ENCODE measurements around the gene PTP4A2. TPM values are rescaled to one million over a fixed set of nuclear protein-coding genes. Genes with fewer than 3 reads are reported as not detected.
"Not testable (repeated sequence)": the region's sequence is repeated elsewhere in the genome, so short reads cannot be mapped to it uniquely, and the experiment has no call there.

The PTP4A2 gene
- total RNA-seq, 1 donor from 2014 or later, result 334 TPM

DNA sequence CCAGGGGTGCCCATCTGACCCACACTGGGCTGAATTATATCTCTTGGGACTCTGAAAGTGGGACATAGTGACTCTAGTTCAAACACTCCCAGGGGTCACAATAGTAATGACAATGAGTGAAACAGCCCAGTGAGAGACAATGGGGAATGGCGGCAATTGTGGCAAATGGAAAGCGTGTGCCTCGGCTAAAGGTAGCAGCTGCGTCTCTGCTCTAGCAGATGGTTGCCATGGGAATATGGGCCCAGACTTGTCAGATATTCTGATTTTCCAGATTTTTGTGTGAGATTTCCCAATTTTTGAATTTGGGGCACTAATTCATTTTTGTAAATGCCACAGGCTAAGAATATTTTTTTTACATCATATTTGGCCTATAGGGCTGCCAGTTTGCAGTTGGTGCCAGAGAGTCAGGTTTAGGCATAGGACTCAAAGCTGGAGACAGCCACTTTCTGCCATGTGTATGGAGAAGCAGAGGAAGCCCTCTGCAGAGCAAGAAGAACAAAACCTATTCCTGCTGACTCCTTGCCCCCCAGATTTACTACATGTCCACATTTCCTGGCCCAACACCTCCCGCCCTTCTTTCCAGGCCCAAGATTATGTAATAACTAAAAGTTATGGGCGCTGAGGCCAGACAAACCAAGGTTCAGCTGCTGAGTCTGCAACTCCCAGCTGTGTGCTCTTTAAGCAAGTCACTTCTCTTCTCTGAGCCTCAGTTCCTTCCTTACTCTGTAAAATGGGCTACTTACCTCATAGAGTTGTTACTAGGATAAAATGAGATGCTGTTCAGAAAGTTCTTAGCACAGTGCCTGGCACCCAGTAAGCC, 21.6 kb upstream of the PTP4A2 start:
- peak overlapping the region; percentile 9 for H3K4me3 Mint-ChIP-seq (ENCODE audit: low read depth)
- intact Hi-C loops (cut with micrococcal nuclease), result loop anchor here (5.0 kb wide), 1 partner anchor 297 kb away; no protein-coding TSS in a partner anchor
- no peaks in the 10 kb centered on the region for H3K9me3 Mint-ChIP-seq
- no peaks in the 10 kb centered on the region for H3K27me3 Mint-ChIP-seq (ENCODE audit: low read depth)
- H3K4me1 Mint-ChIP-seq (ENCODE audit: low read depth), result peaks cover 72% of the 10 kb centered on the region
- peak overlapping the region; percentile 46 for H3K27ac Mint-ChIP-seq
- no peaks in the 10 kb centered on the region for H3K36me3 Mint-ChIP-seq (ENCODE audit: low read depth)
- DNase-seq (ENCODE audit: low spot score), result no peak

GRCh38 chr1:31957701-31958674, 19.8 kb upstream of the PTP4A2 start:
- intact Hi-C loops (cut with micrococcal nuclease), result no loop called here
- Mint-ChIP-seq H3K27me3 (ENCODE audit: low read depth) (no peaks in the 10 kb centered on the region), H3K9me3 (no peaks in the 10 kb centered on the region), H3K36me3 (ENCODE audit: low read depth) (no peaks in the 10 kb centered on the region), H3K4me3 (ENCODE audit: low read depth) (peak overlapping the region; percentile 51), H3K27ac (peak overlapping the region; percentile 90), H3K4me1 (ENCODE audit: low read depth) (peaks cover 70% of the 10 kb centered on the region)
- DNase-seq (ENCODE audit: low spot score), result peak; percentile 64

GRCh38 chr1:31955917-31956736, 18.0 kb upstream of the PTP4A2 start:
- intact Hi-C loops (cut with micrococcal nuclease), result loop anchor here (1.0 kb wide), 4 partner anchors 13 to 65 kb away; no protein-coding TSS in a partner anchor
- H3K27me3 Mint-ChIP-seq (ENCODE audit: low read depth), result no peaks in the 10 kb centered on the region
- DNase-seq (ENCODE audit: low spot score), result peak; percentile 84
- H3K36me3 Mint-ChIP-seq (ENCODE audit: low read depth), result no peaks in the 10 kb centered on the region
- H3K27ac Mint-ChIP-seq, result peak overlapping the region; percentile 90
- peak overlapping the region; percentile 32 for H3K4me3 Mint-ChIP-seq (ENCODE audit: low read depth)
- H3K4me1 Mint-ChIP-seq (ENCODE audit: low read depth), result peaks cover 67% of the 10 kb centered on the region
- H3K9me3 Mint-ChIP-seq, result no peaks in the 10 kb centered on the region

DNA sequence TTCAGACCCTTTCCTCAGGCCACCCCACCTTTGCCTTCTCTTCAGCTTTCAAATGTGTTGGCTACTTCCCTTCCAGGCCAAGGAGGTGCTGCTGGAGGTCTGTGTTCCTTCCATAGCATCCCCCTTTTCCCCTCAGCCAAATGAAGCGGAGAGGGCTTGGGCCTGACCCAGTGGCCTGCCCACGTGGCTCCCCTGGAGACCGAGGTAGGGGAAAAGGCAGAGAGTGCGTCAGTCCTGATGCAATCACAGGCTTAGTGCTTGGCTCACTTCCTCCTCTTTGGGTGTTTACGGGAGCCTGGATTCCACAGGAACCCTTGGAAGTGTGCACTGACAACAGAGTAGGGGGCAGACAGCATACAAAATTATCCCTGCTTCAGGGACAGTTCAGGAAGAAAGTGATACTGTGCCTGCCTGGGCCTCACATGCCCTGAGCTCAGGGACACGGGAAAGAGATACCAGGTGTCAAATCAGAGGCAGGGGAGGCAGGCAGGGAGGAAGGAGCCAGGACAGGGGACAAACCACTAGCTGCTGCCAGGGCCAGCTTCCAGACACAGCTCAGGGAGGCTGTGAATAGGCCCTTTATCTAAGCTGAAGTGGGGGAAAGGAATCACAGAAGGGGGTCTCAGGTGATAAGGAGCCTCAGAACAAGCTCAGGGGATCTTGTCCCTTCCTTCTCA, 16.6 kb upstream of the PTP4A2 start:
- no peaks in the 10 kb centered on the region for H3K27me3 Mint-ChIP-seq (ENCODE audit: low read depth)
- no peak overlapping the region for H3K4me3 Mint-ChIP-seq (ENCODE audit: low read depth)
- intact Hi-C loops (cut with micrococcal nuclease), result no loop called here
- H3K4me1 Mint-ChIP-seq (ENCODE audit: low read depth), result peaks cover 53% of the 10 kb centered on the region
- no peak for DNase-seq (ENCODE audit: low spot score)
- peak overlapping the region; percentile 80 for H3K27ac Mint-ChIP-seq
- no peaks in the 10 kb centered on the region for H3K36me3 Mint-ChIP-seq (ENCODE audit: low read depth)
- no peaks in the 10 kb centered on the region for H3K9me3 Mint-ChIP-seq

GRCh38 chr1:31952825-31953220, 14.7 kb upstream of the PTP4A2 start:
- intact Hi-C loops (cut with micrococcal nuclease), result no loop called here
- H3K27ac Mint-ChIP-seq, result peak overlapping the region; percentile 25
- no peaks in the 10 kb centered on the region for H3K9me3 Mint-ChIP-seq
- H3K36me3 Mint-ChIP-seq (ENCODE audit: low read depth), result no peaks in the 10 kb centered on the region
- peaks cover 42% of the 10 kb centered on the region for H3K4me1 Mint-ChIP-seq (ENCODE audit: low read depth)
- no peak overlapping the region for H3K4me3 Mint-ChIP-seq (ENCODE audit: low read depth)
- no peak for DNase-seq (ENCODE audit: low spot score)
- no peaks in the 10 kb centered on the region for H3K27me3 Mint-ChIP-seq (ENCODE audit: low read depth)

DNA sequence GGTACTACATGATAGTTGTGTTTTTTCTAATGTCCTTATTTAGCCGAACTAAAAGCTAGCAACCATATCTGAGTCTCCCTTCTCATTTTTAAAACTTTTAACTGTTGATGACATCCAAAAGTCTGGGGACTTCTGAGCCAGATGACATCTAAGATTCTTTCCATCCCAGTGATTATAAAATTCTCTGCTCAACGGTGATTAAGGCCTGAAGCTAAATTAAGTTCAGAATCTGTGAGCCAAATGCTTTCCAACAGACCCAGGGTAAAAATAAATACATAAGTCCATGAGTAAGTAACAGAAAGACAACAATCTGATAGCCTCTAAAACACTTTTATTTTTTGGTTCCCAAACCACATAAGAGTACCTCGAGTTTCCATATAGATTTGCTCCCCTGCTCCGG, 13.1 kb upstream of the PTP4A2 start:
- H3K4me1 Mint-ChIP-seq (ENCODE audit: low read depth), result peaks cover 42% of the 10 kb centered on the region
- H3K27me3 Mint-ChIP-seq (ENCODE audit: low read depth), result no peaks in the 10 kb centered on the region
- H3K4me3 Mint-ChIP-seq (ENCODE audit: low read depth), result no peak overlapping the region
- intact Hi-C loops (cut with micrococcal nuclease), result no loop called here
- H3K27ac Mint-ChIP-seq, result no peak overlapping the region
- no peaks in the 10 kb centered on the region for H3K36me3 Mint-ChIP-seq (ENCODE audit: low read depth)
- H3K9me3 Mint-ChIP-seq, result no peaks in the 10 kb centered on the region
- DNase-seq (ENCODE audit: low spot score), result no peak

DNA sequence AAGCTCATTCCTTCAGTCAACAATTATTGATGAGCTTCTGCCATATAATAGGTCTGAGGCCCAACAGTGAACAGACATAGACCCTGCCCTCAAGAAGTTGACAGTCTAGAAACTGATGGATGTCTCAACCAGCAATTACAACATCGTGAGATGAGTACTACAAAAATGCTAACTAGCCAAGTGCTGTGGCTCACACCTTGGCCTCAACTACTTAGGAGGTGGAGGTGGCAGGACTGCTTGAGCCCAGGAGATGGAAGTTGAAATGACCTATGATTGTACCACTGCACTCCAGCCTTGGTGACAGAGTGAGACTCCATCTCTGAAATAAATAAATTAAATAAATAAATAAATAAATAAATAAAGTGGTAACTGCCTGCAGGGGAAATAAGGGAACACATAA, 11.7 kb upstream of the PTP4A2 start:
- Mint-ChIP-seq H3K4me3 (ENCODE audit: low read depth) (no peak overlapping the region), H3K9me3 (no peaks in the 10 kb centered on the region), H3K27ac (no peak overlapping the region), H3K27me3 (ENCODE audit: low read depth) (no peaks in the 10 kb centered on the region), H3K4me1 (ENCODE audit: low read depth) (peaks cover 36% of the 10 kb centered on the region), H3K36me3 (ENCODE audit: low read depth) (no peaks in the 10 kb centered on the region)
- intact Hi-C loops (cut with micrococcal nuclease), result no loop called here
- no peak for DNase-seq (ENCODE audit: low spot score)

GRCh38 chr1:31945677-31946076, 7.5 kb upstream of the PTP4A2 start:
- Mint-ChIP-seq H3K27ac (peak overlapping the region; percentile 94), H3K4me1 (ENCODE audit: low read depth) (peaks cover 29% of the 10 kb centered on the region), H3K4me3 (ENCODE audit: low read depth) (peak overlapping the region; percentile 39)
- H3K27me3 Mint-ChIP-seq (ENCODE audit: low read depth); intact Hi-C loops (cut with micrococcal nuclease); H3K9me3 Mint-ChIP-seq; DNase-seq (ENCODE audit: low spot score); H3K36me3 Mint-ChIP-seq (ENCODE audit: low read depth): not testable (repeated sequence)

DNA sequence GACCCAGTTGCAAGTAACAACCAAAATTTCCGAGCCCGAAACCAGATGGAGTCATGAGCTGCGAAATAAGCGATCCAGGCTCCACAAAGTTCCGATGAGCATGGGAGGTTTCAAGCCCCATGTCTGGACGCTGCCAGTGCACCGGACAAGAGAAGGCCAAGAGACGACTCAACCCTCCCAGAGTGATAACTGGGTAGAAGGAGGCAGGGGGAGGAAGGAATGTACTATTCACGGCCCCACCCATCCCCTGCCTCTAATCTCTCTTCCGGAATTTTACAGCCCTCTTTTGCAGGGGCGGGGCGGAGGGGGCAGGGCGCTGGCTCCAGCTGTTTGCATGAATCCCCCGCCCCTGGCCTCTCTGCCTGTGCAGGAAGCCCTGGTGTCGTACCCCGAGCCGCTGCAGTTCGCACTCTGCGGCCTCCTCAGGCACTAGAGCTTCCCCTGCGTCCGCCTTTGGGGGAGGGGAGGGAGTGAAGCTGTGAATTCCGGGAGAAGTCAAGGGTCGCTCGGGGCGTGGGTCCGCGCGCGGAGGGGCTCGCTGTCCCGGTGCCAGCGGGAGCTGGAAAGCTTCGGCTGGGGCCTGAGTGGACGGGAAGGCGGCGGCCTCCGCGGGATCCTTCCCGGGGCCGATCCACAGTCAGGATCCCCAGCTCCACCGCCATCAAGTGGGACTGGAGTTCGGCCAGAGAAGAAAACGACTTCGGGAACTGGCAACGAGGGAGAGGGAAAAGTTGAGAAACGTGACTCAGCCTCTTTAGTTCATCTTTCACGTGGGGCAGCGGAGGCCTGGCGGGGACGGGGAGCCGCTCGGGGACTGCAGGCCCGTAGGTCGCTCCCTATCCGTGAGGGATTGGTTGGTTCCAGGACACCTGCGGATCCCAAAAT, 6.3 kb upstream of the PTP4A2 start:
- DNase-seq (ENCODE audit: low spot score), result peak; percentile 87
- H3K27ac Mint-ChIP-seq, result peak overlapping the region; percentile 94
- H3K36me3 Mint-ChIP-seq (ENCODE audit: low read depth), result no peaks in the 10 kb centered on the region
- intact Hi-C loops (cut with micrococcal nuclease), result loop anchor here (5.0 kb wide), 1 partner anchor 68 kb away; the partner anchor contains the start of gene KHDRBS1
- peaks cover 39% of the 10 kb centered on the region for H3K4me1 Mint-ChIP-seq (ENCODE audit: low read depth)
- no peaks in the 10 kb centered on the region for H3K27me3 Mint-ChIP-seq (ENCODE audit: low read depth)
- no peaks in the 10 kb centered on the region for H3K9me3 Mint-ChIP-seq
- H3K4me3 Mint-ChIP-seq (ENCODE audit: low read depth), result peak overlapping the region; percentile 78

GRCh38 chr1:31943546-31944184, 5.5 kb upstream of the PTP4A2 start:
- Mint-ChIP-seq H3K27me3 (ENCODE audit: low read depth) (no peaks in the 10 kb centered on the region), H3K27ac (peak overlapping the region; percentile 94), H3K36me3 (ENCODE audit: low read depth) (no peaks in the 10 kb centered on the region), H3K4me1 (ENCODE audit: low read depth) (peaks cover 47% of the 10 kb centered on the region), H3K9me3 (no peaks in the 10 kb centered on the region), H3K4me3 (ENCODE audit: low read depth) (peak overlapping the region; percentile 78)
- intact Hi-C loops (cut with micrococcal nuclease), result loop anchor here (1.0 to 5.0 kb wide), 3 partner anchors 13 to 69 kb away; partner anchors contain the start of gene KHDRBS1
- peak; percentile 51 for DNase-seq (ENCODE audit: low spot score)

- H3K27me3 Mint-ChIP-seq (ENCODE audit: low read depth); DNase-seq (ENCODE audit: low spot score); H3K9me3 Mint-ChIP-seq; H3K36me3 Mint-ChIP-seq (ENCODE audit: low read depth): not testable (repeated sequence)
- Mint-ChIP-seq H3K27ac (peak overlapping the region; percentile 94), H3K4me1 (ENCODE audit: low read depth) (peaks cover 48% of the 10 kb centered on the region), H3K4me3 (ENCODE audit: low read depth) (peak overlapping the region; percentile 45)
- intact Hi-C loops (cut with micrococcal nuclease), result loop anchor here (2.0 to 5.0 kb wide), 2 partner anchors 15 to 70 kb away; partner anchors contain the start of gene KHDRBS1
Measured at GRCh38 chr1:31942061-31942460, 3.9 kb upstream of the PTP4A2 start.
